Ovary (tissue), 9 donors: Measurements from ENCODE around the gene DDX39A. TPM values are rescaled to one million over a fixed set of nuclear protein-coding genes. Genes with fewer than 3 reads are reported as not detected.

Experiments used
- polyA plus RNA-seq, 2 donors: library from polyadenylated mRNA; stranded (reverse); fragments of 200-250 nt in 1 of 2; fragments of 350-450 nt in 1 of 2; fragmentation: Illumina TruSeq in 1 of 2; extraction: RNeasy Lipid Tissue Mini Kit (QIAGEN cat#74804) in 1 of 2; gene quantifications; one replicate each; pipeline ENCODE4 v1.2.3, GENCODE V29; 2013 to 2014
- total RNA-seq, 7 donors: library from RNA; depleted of rRNA in 2 of 7; stranded (reverse); fragments of >200 nt in 2 of 7; fragmentation: NEBNext Ultra II Directional in 3 of 7; extraction: Animal tissue kit (Norgen Biotek cat#: 25700) in 3 of 7; gene quantifications; one replicate each; pipeline versions ENCODE4 v1.1.0 to v1.2.4, GENCODE V29; 2016 to 2023
- donor health status: DM: no; HTN: no; CAD: no; lungs with moderate emphysema.
- donor health status: DM: no; HTN: no; CAD: no.
- donor health status: Bipolar disorder and iron deficiency.
- donor health status: DM: yes; HTN: yes; CAD: no.
- donor health status: DM: no; HTN: no; CAD: no.
- donor health status: DM: yes; HTN: yes; CAD: no.

DDX39A gene
- total and polyA plus RNA-seq, 9 donors, result 7.9 to 48.4 (median 31.8) TPM

Other genes with a start within 250 kb of the DDX39A start
- 10 to 100 TPM in 5 of 7 donors, 1 to 10 TPM in 2; 4.1 to 36.8 (median 22.5) TPM for gene ADGRL1, start 213.2 kb downstream of the DDX39A start, total RNA-seq
- 1 to 10 TPM; 2.1 to 6.7 TPM for gene ADGRL1, start 213.2 kb downstream of the DDX39A start, polyA plus RNA-seq
- 10 to 100 TPM in 5 of 7 donors, 1 to 10 TPM in 2; 5.0 to 41.6 (median 25.6) TPM for gene ADGRE5, start 37.9 kb downstream of the DDX39A start, total RNA-seq
- 10 to 100 TPM in 1 of 2 donors, 1 to 10 TPM in 1; 8.3 to 26.3 TPM for gene ADGRE5, start 37.9 kb downstream of the DDX39A start, polyA plus RNA-seq
- 100 to 1,000 TPM in 1 of 7 donors, 10 to 100 TPM in 6; 42.3 to 128 (median 76.6) TPM for gene PKN1, start 14.0 kb upstream of the DDX39A start, total RNA-seq
- gene PKN1, start 14.0 kb upstream of the DDX39A start, polyA plus RNA-seq, result 10 to 100 TPM; 16.6 to 53.9 TPM
- gene PTGER1, start 56.0 kb upstream of the DDX39A start, total RNA-seq, result under 1 TPM in 3 of 7 donors, not detected in 4; 0.18 to 0.92 (median 0.32) TPM
- gene PTGER1, start 56.0 kb upstream of the DDX39A start, polyA plus RNA-seq, result not detected
- gene GIPC1, start 76.8 kb upstream of the DDX39A start, total RNA-seq, result 10 to 100 TPM; 33.7 to 64.5 (median 41.8) TPM
- 10 to 100 TPM; 14.7 to 40.9 TPM for gene GIPC1, start 76.8 kb upstream of the DDX39A start, polyA plus RNA-seq
- 100 to 1,000 TPM in 3 of 7 donors, 10 to 100 TPM in 4; 53.7 to 151 (median 75.1) TPM for gene DNAJB1, start 99.1 kb upstream of the DDX39A start, total RNA-seq
- 100 to 1,000 TPM in 1 of 2 donors, 10 to 100 TPM in 1; 52.4 to 123 TPM for gene DNAJB1, start 99.1 kb upstream of the DDX39A start, polyA plus RNA-seq
- 100 to 1,000 TPM in 2 of 7 donors, 10 to 100 TPM in 5; 22.3 to 115 (median 78.2) TPM for gene TECR, start 110.3 kb upstream of the DDX39A start, total RNA-seq
- gene TECR, start 110.3 kb upstream of the DDX39A start, polyA plus RNA-seq, result 10 to 100 TPM; 92.4 to 97.4 TPM
- 100 to 1,000 TPM in 6 of 7 donors, 10 to 100 TPM in 1; 86.9 to 429 (median 143) TPM for gene NDUFB7, start 152.7 kb upstream of the DDX39A start, total RNA-seq
- gene NDUFB7, start 152.7 kb upstream of the DDX39A start, polyA plus RNA-seq, result 100 to 1,000 TPM in 1 of 2 donors, not detected in 1; 317 TPM
- gene CLEC17A, start 163.7 kb upstream of the DDX39A start, total RNA-seq, result under 1 TPM in 2 of 7 donors, not detected in 5; 0.20 TPM
- under 1 TPM in 1 of 2 donors, not detected in 1; 0.12 TPM for gene CLEC17A, start 163.7 kb upstream of the DDX39A start, polyA plus RNA-seq